ENCODE measurements around the gene WARS2. TPM values are rescaled to one million over a fixed set of nuclear protein-coding genes. Genes with fewer than 3 reads are reported as not detected.

The WARS2 gene
- total RNA-seq, 2 donors from 2014 or later, result 18.5 to 21.6 TPM

DNA sequence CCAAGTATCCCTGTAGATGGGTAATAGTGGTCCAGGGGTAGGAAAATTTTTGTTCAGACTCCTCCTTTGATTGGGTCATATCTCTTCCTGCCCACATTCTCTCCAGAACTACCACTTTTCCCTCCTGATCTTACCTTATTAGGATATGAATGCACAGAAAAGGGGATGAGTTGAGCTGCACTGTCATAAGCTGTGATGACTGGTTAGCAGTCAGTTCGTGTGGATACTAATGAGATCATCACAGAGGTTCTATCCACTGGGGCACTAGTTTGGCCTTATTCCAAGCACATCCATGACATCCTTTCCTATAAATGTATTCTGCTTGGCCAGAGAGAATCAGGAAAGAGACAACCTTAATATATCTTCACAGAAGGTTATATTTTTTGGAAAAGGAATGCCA lies 130.3 kb downstream of the WARS2 start:
- H3K9me3 Mint-ChIP-seq, result peaks cover 14% of the 10 kb centered on the region
- H3K4me3 Mint-ChIP-seq, result no peak overlapping the region
- no peaks in the 10 kb centered on the region for H3K4me1 Mint-ChIP-seq
- H3K36me3 Mint-ChIP-seq (ENCODE audit: low read depth), result peaks cover 20% of the 10 kb centered on the region
- H3K27me3 Mint-ChIP-seq, result peaks cover 44% of the 10 kb centered on the region
- no peak for ATAC-seq (replicated peaks)
- no peak overlapping the region for H3K27ac Mint-ChIP-seq

DNA sequence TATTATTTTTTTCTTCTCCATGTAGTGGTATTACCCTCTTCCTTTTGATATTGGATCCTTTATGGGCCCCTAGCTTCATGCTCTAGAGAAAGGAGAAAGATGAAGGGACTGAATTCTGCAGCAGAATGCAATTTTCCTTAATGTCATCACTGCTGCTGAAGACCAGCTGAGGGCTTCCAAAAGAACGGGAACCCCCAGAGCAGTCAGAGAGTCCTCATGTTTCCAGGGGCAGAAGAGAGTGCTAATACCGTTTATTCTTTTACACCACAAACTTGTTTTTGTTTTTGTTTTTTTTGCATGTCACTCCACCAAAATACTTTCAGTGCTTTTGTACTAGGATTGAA lies 131.2 kb downstream of the WARS2 start:
- no peak for ATAC-seq (replicated peaks)
- Mint-ChIP-seq H3K36me3 (ENCODE audit: low read depth) (peaks cover 20% of the 10 kb centered on the region), H3K27ac (no peak overlapping the region), H3K9me3 (peaks cover 7% of the 10 kb centered on the region), H3K4me1 (no peaks in the 10 kb centered on the region), H3K27me3 (peaks cover 47% of the 10 kb centered on the region), H3K4me3 (no peak overlapping the region)

DNA sequence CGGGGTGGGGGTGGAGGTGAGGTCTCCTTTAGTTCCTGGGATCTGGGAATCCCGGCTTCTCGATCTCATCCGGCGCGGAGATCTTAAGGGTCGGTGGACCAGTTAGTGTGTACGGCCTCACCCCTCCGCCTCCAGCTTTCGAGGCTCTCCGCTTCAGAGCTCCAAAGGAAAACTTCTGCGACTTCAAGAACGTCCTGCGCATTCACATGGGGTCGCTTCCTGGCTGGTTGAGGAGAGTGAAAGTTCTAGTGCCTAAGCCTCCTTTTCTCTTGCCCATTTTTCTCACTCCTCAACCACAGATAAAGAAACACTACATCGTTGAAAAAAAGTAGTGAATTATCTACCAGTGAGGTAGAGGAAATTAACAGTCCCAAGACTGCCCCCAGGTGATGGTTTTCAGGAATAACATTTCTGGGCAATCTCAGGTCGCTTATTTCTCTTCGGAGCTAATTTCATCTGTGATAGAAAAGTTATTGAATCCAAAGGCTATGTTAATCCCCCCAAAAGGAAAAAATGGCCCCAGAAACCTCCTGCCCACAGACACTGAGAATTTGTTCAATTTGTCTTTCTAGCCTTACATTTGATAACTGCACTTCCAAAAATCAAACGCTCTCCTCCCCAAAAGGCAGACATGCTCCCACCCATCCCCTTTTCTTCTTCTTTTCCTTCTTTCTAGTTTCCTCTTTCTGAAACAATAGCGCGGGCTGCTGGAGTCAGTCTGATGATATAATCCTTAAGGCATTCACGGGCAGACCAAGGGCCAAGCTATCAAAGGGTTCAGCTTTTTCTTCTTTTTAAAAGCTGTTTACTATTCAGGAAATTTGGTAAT lies 131.8 kb downstream of the WARS2 start:
- Mint-ChIP-seq H3K27me3 (peaks cover 53% of the 10 kb centered on the region), H3K36me3 (ENCODE audit: low read depth) (peaks cover 20% of the 10 kb centered on the region), H3K4me3 (peak overlapping the region; percentile 56), H3K4me1 (no peaks in the 10 kb centered on the region), H3K27ac (no peak overlapping the region), H3K9me3 (peaks cover 7% of the 10 kb centered on the region)
- ATAC-seq (replicated peaks), result no peak

DNA sequence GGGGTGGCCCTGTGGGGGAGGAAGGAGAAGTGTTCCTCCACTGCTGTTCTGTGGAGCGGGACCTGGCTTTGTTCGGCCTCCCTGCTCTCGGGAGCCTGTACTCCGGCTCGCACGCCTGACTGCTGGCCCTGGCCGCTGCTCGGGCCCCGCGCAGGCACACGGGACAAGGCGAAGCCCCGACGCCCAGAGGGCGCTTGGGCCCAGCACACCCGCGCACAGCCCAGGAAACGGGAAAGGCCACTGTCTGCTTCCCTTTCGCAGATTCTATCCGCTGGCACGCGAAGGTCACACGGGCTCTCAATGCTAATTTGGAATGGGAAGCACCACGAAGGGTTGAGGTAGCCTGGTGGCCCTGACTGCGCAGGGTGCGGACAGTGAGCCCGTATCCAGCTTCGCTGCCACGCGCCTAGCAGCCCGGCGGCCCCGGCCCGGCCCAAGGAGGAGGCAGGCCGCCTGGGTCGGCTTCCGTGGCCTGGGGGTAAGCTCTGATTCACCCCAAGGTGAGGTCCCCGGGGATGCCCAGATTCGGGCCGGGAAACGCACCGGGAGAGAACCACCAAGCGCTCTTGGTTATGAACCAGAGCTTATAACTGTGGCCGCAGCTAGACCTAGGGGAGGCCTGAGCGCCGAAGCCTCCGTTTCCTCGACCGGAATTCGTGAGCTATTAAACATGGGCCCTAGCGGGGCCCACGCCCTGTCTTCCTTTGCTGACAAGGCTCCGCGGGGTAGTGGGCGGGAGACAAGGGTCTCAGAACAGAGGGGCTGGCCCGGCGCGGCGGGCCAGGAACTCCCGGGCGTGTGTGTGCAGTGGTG lies 132.6 kb downstream of the WARS2 start:
- H3K36me3 Mint-ChIP-seq (ENCODE audit: low read depth), result peaks cover 20% of the 10 kb centered on the region
- peaks cover 60% of the 10 kb centered on the region for H3K27me3 Mint-ChIP-seq
- peak overlapping the region; percentile 56 for H3K4me3 Mint-ChIP-seq
- ATAC-seq (replicated peaks), result no peak
- no peaks in the 10 kb centered on the region for H3K4me1 Mint-ChIP-seq
- H3K9me3 Mint-ChIP-seq, result peaks cover 6% of the 10 kb centered on the region
- no peak overlapping the region for H3K27ac Mint-ChIP-seq

DNA sequence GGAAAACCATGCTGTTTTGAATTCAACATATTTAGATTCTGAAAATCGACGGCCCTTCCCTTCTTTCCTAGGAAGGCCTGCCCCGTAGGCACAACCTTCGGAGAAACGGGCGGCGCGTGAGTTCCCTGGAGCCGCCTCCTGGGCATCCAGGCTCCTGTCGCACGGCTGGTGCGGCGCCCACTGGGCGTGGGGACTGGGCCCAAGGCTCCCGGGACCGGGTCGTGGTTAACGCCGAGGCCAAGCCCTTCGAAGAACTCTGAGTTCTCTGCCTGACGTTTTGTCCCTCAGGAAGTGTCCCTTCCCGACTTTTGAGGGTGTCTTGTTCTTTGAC lies 133.1 kb downstream of the WARS2 start:
- no peak for ATAC-seq (replicated peaks)
- peaks cover 20% of the 10 kb centered on the region for H3K36me3 Mint-ChIP-seq (ENCODE audit: low read depth)
- no peak overlapping the region for H3K4me3 Mint-ChIP-seq
- H3K9me3 Mint-ChIP-seq, result peaks cover 6% of the 10 kb centered on the region
- H3K27ac Mint-ChIP-seq, result no peak overlapping the region
- H3K27me3 Mint-ChIP-seq, result peaks cover 58% of the 10 kb centered on the region
- H3K4me1 Mint-ChIP-seq, result no peaks in the 10 kb centered on the region

DNA sequence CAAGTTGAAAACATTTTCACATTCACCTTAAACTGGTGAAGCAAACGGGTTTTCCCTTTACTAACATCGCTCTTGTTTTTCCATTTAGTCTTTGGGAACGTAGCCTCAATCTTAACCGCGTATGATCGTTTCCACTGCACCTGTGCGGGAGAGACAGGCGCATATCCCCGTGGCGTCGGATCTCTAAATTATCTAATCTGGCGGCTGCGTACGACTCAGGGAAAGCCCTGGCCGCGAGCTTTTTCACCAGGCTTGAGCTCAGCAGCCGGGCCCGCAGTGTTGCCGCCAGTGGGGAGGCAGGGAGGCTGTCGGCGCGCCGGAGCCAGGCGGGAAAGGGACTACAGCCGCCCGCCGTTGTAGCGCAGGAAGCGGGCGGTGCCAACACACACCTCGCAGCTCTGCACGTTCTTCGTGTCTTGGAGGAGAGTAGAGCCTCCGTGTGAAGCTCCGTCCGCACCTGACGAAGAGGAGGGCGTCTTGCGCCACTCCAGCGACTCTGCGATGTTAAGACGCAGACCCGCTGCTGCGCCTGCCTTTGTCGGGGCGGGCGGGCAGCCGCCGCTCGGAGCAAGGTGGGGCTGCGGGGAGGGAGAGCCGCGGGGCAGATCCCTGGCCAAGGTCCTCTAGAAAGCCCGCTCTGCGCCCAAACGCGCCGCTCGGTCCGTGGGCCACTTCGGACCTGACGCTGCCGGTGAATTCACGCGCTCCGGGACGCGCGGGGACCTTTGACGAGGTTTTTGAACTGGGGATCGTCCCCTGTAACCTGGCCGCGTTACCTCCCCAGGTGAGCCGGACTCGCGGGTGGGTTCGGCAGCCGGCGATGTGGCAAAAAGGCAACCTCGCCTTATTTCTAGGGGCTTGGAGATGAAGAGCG lies 133.8 kb downstream of the WARS2 start:
- Mint-ChIP-seq H3K27ac (no peak overlapping the region), H3K27me3 (peaks cover 63% of the 10 kb centered on the region), H3K9me3 (peaks cover 9% of the 10 kb centered on the region), H3K36me3 (ENCODE audit: low read depth) (peaks cover 20% of the 10 kb centered on the region), H3K4me3 (no peak overlapping the region), H3K4me1 (no peaks in the 10 kb centered on the region)
- no peak for ATAC-seq (replicated peaks)

DNA sequence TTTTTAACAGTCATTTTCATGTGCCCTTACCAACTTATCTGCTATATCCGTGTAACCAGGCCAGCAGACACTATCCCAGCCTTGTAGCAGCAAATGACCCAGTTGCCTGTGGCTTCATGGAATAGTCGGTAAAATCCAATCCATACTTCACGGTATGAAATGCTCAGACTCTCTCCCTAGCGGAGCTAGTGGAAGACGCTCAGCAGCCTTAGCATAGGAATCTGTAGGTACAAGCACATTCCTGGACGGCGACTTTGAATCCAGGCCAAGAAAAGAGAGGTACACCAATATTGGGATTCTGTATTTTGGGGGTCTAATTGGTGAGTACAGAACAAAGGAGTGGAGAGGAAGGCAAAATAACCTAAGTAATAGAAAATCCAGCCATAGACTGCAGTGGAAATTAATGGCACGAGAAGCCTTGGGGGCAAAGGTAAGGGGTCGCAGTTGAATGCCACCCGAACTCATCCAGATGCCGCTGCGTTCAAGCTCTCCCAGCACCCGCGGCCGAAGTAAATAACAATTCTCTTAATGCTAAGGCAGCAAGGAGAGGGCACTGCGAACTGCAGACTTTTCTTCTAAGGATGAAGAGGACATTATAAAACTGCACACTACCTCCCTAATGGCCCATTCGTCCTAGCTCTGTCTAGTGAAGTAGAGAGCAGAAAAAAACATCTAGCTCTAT lies 134.6 kb downstream of the WARS2 start:
- peaks cover 9% of the 10 kb centered on the region for H3K9me3 Mint-ChIP-seq
- peaks cover 64% of the 10 kb centered on the region for H3K27me3 Mint-ChIP-seq
- H3K4me1 Mint-ChIP-seq, result no peaks in the 10 kb centered on the region
- ATAC-seq (replicated peaks), result no peak
- H3K36me3 Mint-ChIP-seq (ENCODE audit: low read depth), result peaks cover 20% of the 10 kb centered on the region
- peak overlapping the region; percentile 1 for H3K4me3 Mint-ChIP-seq
- H3K27ac Mint-ChIP-seq, result no peak overlapping the region

DNA sequence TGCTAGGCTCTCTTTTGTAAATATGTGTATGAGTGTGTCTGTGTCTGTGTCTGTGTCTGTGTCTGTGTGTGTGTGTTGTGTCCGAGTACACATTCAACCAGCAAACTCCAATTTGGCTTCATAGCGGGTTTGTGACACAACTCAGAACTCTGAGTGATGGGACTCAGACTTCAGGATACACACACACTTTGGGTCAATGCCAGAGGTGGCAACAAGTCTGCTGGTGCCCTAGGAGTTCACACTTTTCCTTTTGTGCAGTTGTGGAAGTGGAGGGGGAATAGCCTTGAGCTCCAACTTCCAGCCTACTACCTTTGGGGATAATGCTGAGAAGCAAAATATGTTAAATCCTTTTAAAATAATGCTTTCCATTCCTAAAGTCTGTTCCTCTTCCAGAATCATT lies 135.7 kb downstream of the WARS2 start:
- Mint-ChIP-seq H3K27me3 (peaks cover 64% of the 10 kb centered on the region), H3K4me3 (no peak overlapping the region), H3K27ac (no peak overlapping the region), H3K4me1 (no peaks in the 10 kb centered on the region), H3K36me3 (ENCODE audit: low read depth) (peaks cover 20% of the 10 kb centered on the region), H3K9me3 (peaks cover 9% of the 10 kb centered on the region)
- ATAC-seq (replicated peaks), result no peak

DNA sequence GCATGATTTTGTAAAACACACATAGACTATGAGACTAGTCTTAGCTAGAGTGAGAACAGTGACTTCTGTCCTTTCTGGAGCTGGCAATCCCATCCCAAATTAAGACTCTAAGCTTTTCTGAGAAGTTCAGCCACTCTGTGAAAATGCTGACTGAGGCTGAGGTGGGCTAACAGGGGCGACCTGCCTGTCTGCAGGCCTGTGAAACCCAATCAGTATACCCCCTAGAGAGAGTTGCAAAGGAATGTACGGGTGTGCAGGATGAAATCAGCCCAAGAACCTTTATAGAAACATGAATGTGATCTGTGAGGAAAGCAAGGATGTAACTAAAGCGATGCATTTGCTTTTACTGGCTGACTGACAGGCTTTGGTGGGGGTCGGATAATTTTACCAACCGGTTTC lies 136.3 kb downstream of the WARS2 start:
- Mint-ChIP-seq H3K27me3 (peaks cover 66% of the 10 kb centered on the region), H3K4me1 (no peaks in the 10 kb centered on the region), H3K9me3 (peaks cover 9% of the 10 kb centered on the region), H3K36me3 (ENCODE audit: low read depth) (peaks cover 18% of the 10 kb centered on the region), H3K27ac (no peak overlapping the region), H3K4me3 (no peak overlapping the region)
- ATAC-seq (replicated peaks), result no peak

DNA sequence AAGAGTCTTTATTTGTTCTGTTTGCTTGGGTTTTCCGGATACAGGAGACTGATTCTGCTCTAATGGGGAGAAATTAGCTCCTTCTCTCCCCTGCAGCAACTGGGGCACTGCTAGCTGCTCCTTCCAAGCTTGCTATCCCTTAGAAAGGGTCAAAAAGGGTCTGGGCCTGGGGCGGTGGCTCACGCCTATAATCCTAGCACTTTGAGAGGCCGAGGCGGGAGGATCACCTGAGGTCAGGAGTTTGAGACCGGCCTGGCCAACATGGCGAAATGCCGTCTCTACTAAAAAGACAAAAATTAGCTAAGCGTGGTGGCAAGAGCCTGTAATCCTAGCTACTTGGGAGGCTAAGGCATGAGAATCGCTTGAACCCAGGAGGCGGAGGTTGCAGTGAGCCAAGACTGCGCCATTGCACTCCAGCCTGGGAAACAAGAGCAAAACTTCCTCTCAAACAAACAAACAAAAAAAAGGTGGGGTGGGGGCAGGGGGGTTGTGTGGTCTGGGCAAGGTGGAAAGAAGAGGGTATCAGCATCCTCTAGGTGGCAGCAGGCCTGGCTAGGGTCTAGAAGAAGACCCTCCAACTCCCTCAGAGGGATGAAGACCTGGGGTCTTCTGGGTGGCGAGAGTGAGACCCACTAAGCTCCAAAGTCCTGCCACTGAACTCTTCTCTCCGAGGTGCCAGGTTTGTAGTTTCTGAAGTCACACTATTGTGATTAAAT lies 136.9 kb downstream of the WARS2 start:
- peaks cover 13% of the 10 kb centered on the region for H3K36me3 Mint-ChIP-seq (ENCODE audit: low read depth)
- no peak for ATAC-seq (replicated peaks)

DNA sequence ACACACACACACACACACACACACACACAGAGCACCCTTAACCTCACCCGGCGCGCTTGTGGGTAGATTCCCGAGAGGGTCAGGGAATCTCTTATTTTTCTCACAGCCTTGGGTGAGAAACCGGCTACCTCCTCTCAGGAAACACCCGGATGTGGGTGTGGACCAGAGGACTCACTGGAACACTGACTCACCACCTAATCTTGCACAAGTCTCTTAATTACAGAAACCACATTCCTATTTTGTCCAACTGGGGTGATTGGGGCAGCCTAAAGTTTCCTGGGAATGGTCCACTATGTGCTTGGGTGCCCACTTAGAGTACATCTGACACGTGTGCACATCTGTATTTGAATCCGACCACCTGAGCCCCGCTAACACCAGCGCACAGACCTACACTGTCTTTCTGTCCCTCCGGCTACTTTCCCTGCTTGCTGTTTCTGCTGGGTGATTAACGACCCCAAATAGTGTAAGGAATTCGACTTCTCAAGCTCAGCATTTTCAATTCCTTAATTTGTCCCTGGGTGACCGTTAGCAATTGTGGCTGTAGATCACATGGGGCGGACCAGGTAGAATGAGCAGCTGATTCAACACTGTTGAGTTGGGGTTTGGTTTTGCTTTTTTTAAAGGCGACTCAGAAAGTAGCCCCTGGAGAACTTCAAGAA lies 138.3 kb downstream of the WARS2 start:
- H3K4me1 Mint-ChIP-seq, result no peaks in the 10 kb centered on the region
- peaks cover 10% of the 10 kb centered on the region for H3K36me3 Mint-ChIP-seq (ENCODE audit: low read depth)
- peaks cover 72% of the 10 kb centered on the region for H3K27me3 Mint-ChIP-seq
- H3K9me3 Mint-ChIP-seq, result peaks cover 14% of the 10 kb centered on the region
- H3K27ac Mint-ChIP-seq, result no peak overlapping the region
- ATAC-seq (replicated peaks), result no peak
- no peak overlapping the region for H3K4me3 Mint-ChIP-seq

More for the DNA sequence above, 136.9 kb downstream of the WARS2 start:
- Mint-ChIP-seq H3K9me3 (peaks cover 9% of the 10 kb centered on the region), H3K27ac (no peak overlapping the region), H3K27me3 (peaks cover 65% of the 10 kb centered on the region), H3K4me3 (no peak overlapping the region), H3K4me1 (no peaks in the 10 kb centered on the region)

DNA sequence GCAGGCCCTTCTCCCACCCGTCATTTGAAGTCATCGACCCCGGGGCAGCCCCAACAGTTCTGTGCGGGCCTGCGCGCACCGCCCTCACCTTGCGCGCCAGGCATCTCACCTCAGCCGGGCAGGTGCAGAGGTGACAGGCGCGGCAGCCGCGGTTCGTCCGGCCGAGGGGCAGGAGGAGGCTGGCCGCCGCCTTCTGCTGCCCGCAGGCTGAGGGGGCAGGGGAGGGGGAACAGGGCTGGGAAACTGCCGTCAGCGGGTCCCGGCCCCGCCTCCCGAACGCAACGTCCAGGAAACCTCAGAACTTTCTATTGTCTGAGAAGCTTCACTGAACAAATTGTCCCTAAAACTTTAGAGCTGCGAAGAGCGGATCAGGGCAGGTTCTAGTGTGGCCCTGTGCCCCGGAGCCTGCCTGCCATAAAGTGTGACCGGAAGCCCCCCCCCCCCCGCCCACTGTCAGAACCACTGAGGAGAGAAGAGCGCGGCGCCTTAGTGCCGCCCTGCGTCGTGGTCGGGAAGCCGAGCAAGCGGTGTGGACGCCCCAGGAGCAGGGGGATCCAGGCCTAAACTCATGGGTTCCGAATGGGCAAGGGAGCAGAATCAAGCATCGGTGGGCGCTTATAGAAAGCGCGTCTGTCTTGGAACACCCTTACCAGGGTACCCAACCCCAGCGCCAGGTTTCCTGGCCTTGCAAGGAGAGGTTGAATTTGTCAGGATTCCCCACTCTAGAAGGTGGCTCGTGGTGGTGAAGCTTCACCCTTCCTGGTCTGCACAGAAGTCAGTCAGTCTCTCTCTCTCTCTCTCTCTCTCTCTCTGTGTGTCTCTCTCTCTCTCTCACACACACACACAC lies 139.0 kb downstream of the WARS2 start:
- no peak for ATAC-seq (replicated peaks)

More for the DNA sequence above, 139.0 kb downstream of the WARS2 start:
- Mint-ChIP-seq H3K9me3 (peaks cover 14% of the 10 kb centered on the region), H3K4me3 (no peak overlapping the region), H3K36me3 (ENCODE audit: low read depth) (peaks cover 8% of the 10 kb centered on the region), H3K27ac (no peak overlapping the region), H3K4me1 (no peaks in the 10 kb centered on the region), H3K27me3 (peaks cover 76% of the 10 kb centered on the region)

Data from activated T-helper 17 cell treated with anti-CD3 and anti-CD28 coated beads, Interleukin-2, amount 50 U/mL, for 72 hours (primary cell).